MM.1S (cell line): Measurements from ENCODE around the gene SH3RF3.
A peak's percentile ranks its signal among the peaks of the same experiment; 100 is the strongest.
"Not testable (repeated sequence)": the region's sequence is repeated elsewhere in the genome, so short reads cannot be mapped to it uniquely, and the experiment has no call there.

ENCODE experiments used
- DNase-seq: peaks from one replicate; pipeline ENCODE4 v3.0.0-alpha.2; 2015
- H2AFZ ChIP-seq: fragments of 300-600 bp; sonication (generic); 2 replicates; pipeline ENCODE4 v1.6.0; 2016; ENCODE audit warnings: antibody characterized with exemption, low read length
- H3F3A ChIP-seq: fragments of 300-600 bp; sonication (generic); 2 replicates; pipeline ENCODE4 v1.6.1; 2016; ENCODE audit warnings: mild to moderate bottlenecking, antibody characterized with exemption, low read length, moderate library complexity, mixed read lengths; ENCODE audit not compliant: insufficient read depth
- H3K27ac ChIP-seq: fragments of 300-600 bp; sonication (generic); 2 replicates; pipeline ENCODE4 v1.5.1; 2016; ENCODE audit warnings: mild to moderate bottlenecking, low read length
- H3K27me3 ChIP-seq: fragments of 300-600 bp; sonication (generic); replicated peaks from 2 replicates; pipeline ENCODE4 v1.6.0; 2016; ENCODE audit warnings: low read length; ENCODE audit not compliant: insufficient read depth
- H3K36me3 ChIP-seq: fragments of 300-600 bp; sonication (generic); replicated peaks from 2 replicates; pipeline ENCODE4 v1.6.1; 2016; ENCODE audit warnings: mild to moderate bottlenecking, low read length, mixed read lengths; ENCODE audit not compliant: insufficient read depth
- H3K4me1 ChIP-seq: fragments of 300-600 bp; sonication (generic); 2 replicates; pipeline ENCODE4 v1.6.1; 2016; ENCODE audit warnings: low read length, mixed read lengths
- H3K4me2 ChIP-seq: fragments of 300-600 bp; sonication (generic); 2 replicates; pipeline ENCODE4 v1.6.0; 2016; ENCODE audit warnings: low read depth, low read length
- H3K4me3 ChIP-seq: fragments of 300-600 bp; sonication (generic); 2 replicates; pipeline ENCODE4 v1.5.1; 2016; ENCODE audit warnings: low read length, mixed read lengths
- H3K79me2 ChIP-seq: fragments of 300-600 bp; sonication (generic); 2 replicates; pipeline ENCODE4 v1.6.1; 2016; ENCODE audit warnings: mixed run types, low read length, mixed read lengths
- H3K9ac ChIP-seq: fragments of 300-600 bp; sonication (generic); 2 replicates; pipeline ENCODE4 v1.6.1; 2016; ENCODE audit warnings: low read length, mixed read lengths
- H3K9me2 ChIP-seq: fragments of 300-600 bp; sonication (generic); replicated peaks from 2 replicates; pipeline ENCODE4 v1.6.1; 2016; ENCODE audit warnings: mild to moderate bottlenecking, low read length, mixed read lengths; ENCODE audit not compliant: insufficient read depth
- H3K9me3 ChIP-seq: fragments of 300-600 bp; sonication (generic); replicated peaks from 2 replicates; pipeline ENCODE4 v1.6.1; 2016; ENCODE audit warnings: mild to moderate bottlenecking, low read length, mixed read lengths; ENCODE audit not compliant: insufficient read depth
- H4K20me1 ChIP-seq: fragments of 300-600 bp; sonication (generic); 2 replicates; pipeline ENCODE4 v1.6.1; 2016; ENCODE audit warnings: mild to moderate bottlenecking, low read length, moderate library complexity, mixed read lengths; ENCODE audit not compliant: insufficient read depth
- EZH2 ChIP-seq: fragments of 300-600 bp; sonication (generic); optimal IDR thresholded peaks from 2 replicates; pipeline ENCODE3; 2017; ENCODE audit warnings: low read depth, mild to moderate bottlenecking, antibody characterized with exemption, low read length, mixed read lengths
- EZH2phosphoT487 ChIP-seq: fragments of 300-600 bp; sonication (generic); IDR thresholded peaks from 2 replicates; pipeline ENCODE4 v1.6.1; 2018; ENCODE audit warnings: antibody characterized with exemption, low read length
- TF ChIP-seq, protein P1 (sequence below): fragments of 300-600 bp; sonication (generic); IDR thresholded peaks from 2 replicates; pipeline ENCODE4 v1.5.1; 2016; ENCODE audit warnings: antibody characterized with exemption, low read length, mixed read lengths

SH3RF3 gene

DNA sequence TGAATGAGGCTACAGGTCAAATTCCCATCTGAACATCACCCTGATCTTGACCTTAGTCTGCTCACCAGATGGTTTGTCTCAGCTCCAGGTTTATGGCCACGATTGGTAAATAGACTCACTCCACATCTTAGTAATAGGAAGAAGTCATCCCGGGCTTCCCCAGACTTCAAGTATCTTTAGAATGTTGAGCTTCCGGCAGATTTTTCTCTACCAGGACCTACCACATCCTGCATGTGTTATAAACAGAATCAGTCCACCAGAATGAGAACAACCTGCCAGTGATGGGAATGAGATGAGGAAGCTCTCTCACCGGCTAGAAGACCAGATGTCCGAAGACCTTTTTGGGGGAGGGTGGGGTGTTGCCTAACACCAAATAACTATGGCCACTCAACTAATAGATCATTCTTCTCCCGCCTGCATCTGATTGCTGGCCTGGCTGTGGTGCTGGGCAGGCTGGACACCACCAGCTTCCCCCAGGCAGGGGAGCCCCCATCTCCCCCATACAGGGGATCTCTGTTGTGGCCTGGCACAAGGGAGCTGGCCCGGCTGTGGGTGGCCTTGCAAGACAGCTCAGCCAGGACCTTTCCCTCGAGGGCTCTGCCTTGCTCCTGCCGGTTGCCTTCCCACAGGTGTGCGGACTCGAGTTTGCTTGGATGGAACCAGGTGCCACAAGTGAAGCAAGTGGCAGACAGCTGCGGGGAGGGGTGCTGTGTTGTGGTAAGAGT, 88.5 kb downstream of the SH3RF3 start:
- Histone ChIP-seq H4K20me1 (no peaks in the 10 kb centered on the region), H3K9ac (peak overlapping the region; percentile 72), H3K36me3 (no peaks in the 10 kb centered on the region), H3K4me2 (peak overlapping the region; percentile 87), H3K4me3 (peak overlapping the region; percentile 37), H3K4me1 (peaks cover 94% of the 10 kb centered on the region), H3K27ac (peak overlapping the region; percentile 98), H3F3A (peaks cover 63% of the 10 kb centered on the region), H2AFZ (peak overlapping the region; percentile 2; the same call in 1 of the 2 replicates), H3K79me2 (peaks cover 59% of the 10 kb centered on the region), H3K9me3 (no peaks in the 10 kb centered on the region), H3K27me3 (no peaks in the 10 kb centered on the region), H3K9me2 (no peaks in the 10 kb centered on the region)
- TF ChIP-seq EZH2 (no peak), EZH2phosphoT487 (no peak)
- DNase-seq: peak; percentile 81

DNA sequence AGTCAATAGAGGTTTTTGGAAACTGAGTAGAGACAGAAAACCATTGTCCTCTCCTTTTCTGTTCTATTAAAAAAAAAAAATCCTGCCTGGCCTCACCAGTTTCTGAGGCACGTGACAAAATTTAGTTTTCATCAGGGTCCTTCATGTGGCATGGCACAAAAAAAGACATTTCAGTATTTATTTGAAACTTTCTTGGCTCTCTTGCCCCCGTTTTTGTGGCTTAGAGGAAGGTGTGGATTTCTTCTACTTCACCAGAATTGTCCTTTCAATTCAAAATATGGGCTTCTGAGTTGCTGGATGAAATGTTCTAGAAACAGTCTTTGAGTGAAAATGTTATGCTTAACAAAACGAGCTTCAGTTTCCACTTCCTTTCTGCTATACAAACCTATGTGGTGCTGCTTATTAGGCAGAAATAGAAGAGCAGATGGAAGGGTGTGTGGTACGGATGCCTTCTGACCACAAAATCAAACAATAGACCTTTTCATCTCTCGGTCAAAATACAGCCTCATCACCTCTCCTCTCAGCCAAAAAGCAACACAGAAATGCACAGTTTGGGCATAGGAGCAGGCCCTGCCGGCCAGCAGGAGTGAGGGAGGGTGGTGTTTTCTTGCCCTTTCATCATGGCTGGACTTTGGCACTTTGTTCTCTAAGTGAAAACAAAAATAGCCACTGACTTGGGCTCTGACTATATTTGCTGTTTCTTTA, 89.2 kb downstream of the SH3RF3 start:
- Histone ChIP-seq H3K79me2 (peaks cover 59% of the 10 kb centered on the region), H3K9me2 (no peaks in the 10 kb centered on the region), H3K9ac (peak overlapping the region; percentile 72), H3K4me2 (peak overlapping the region; percentile 93), H3K4me1 (peaks cover 94% of the 10 kb centered on the region), H4K20me1 (no peaks in the 10 kb centered on the region), H2AFZ (no peak overlapping the region), H3K27me3 (no peaks in the 10 kb centered on the region), H3K9me3 (no peaks in the 10 kb centered on the region), H3K4me3 (peak overlapping the region; percentile 37), H3K27ac (peak overlapping the region; percentile 98), H3K36me3 (no peaks in the 10 kb centered on the region), H3F3A (peaks cover 60% of the 10 kb centered on the region)
- TF ChIP-seq EZH2 (no peak), EZH2phosphoT487 (no peak)
- TF ChIP-seq, protein P1, sequence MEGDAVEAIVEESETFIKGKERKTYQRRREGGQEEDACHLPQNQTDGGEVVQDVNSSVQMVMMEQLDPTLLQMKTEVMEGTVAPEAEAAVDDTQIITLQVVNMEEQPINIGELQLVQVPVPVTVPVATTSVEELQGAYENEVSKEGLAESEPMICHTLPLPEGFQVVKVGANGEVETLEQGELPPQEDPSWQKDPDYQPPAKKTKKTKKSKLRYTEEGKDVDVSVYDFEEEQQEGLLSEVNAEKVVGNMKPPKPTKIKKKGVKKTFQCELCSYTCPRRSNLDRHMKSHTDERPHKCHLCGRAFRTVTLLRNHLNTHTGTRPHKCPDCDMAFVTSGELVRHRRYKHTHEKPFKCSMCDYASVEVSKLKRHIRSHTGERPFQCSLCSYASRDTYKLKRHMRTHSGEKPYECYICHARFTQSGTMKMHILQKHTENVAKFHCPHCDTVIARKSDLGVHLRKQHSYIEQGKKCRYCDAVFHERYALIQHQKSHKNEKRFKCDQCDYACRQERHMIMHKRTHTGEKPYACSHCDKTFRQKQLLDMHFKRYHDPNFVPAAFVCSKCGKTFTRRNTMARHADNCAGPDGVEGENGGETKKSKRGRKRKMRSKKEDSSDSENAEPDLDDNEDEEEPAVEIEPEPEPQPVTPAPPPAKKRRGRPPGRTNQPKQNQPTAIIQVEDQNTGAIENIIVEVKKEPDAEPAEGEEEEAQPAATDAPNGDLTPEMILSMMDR: no peak
- DNase-seq: peak; percentile 95

DNA sequence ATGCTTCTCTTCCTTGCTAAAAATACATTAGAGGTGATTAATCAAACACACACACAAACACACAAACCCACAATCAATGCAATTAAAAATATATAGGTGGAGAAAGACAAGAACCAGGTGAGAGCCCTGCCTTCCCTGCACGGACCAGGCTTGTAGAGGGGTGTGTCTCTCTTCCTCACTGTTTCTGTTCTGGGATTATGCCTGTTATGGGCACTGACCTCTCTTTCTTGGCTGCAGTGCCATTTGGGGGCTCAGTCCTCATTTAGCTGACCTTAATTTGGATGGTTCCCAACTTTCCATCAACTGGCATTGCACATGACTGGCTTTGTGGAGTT, 89.8 kb downstream of the SH3RF3 start:
- Histone ChIP-seq H3K4me1 (peaks cover 94% of the 10 kb centered on the region), H3K9ac (peak overlapping the region; percentile 72), H3F3A (peaks cover 58% of the 10 kb centered on the region), H3K36me3 (no peaks in the 10 kb centered on the region), H3K27ac (peak overlapping the region; percentile 98), H2AFZ (no peak overlapping the region), H3K9me2 (no peaks in the 10 kb centered on the region), H3K9me3 (no peaks in the 10 kb centered on the region), H3K4me2 (peak overlapping the region; percentile 93), H4K20me1 (no peaks in the 10 kb centered on the region), H3K4me3 (peak overlapping the region; percentile 35), H3K27me3 (no peaks in the 10 kb centered on the region), H3K79me2 (peaks cover 61% of the 10 kb centered on the region)
- DNase-seq: no peak
- TF ChIP-seq EZH2phosphoT487 (no peak), EZH2 (no peak)
- TF ChIP-seq, protein P1: no peak

DNA sequence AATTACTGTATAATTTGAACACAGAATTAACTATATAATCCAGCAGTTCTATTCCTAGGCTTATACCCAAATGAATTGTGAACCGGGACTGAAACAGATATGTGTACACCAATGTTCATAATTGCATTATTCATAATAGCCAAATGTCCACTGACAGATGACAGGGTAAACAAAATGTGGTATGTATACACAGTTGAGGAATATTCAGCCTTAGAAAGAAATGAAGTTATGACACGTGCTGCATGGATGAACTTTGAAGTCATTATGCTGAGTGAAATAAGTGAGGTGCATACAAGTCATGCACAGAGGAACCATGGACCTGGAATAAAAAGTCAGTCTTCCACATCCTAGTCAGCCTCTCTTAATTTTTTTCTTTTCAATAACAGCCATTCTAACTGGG, 91.9 kb downstream of the SH3RF3 start:
- no peak for DNase-seq
- TF ChIP-seq EZH2phosphoT487 (no peak), EZH2 (no peak)
- TF ChIP-seq, protein P1: no peak
- H3K27ac ChIP-seq: no peak overlapping the region
- H3K4me2 ChIP-seq: no peak overlapping the region
- H3K4me3 ChIP-seq: no peak overlapping the region
- no peaks in the 10 kb centered on the region for H4K20me1 ChIP-seq
- H3K9me3 ChIP-seq: no peaks in the 10 kb centered on the region
- H3K36me3 ChIP-seq: no peaks in the 10 kb centered on the region
- peaks cover 50% of the 10 kb centered on the region for H3K79me2 ChIP-seq
- peaks cover 67% of the 10 kb centered on the region for H3F3A ChIP-seq
- H2AFZ ChIP-seq: no peak overlapping the region
- no peaks in the 10 kb centered on the region for H3K27me3 ChIP-seq
- H3K4me1 ChIP-seq: peaks cover 93% of the 10 kb centered on the region
- H3K9ac ChIP-seq: no peak overlapping the region
- no peaks in the 10 kb centered on the region for H3K9me2 ChIP-seq

DNA sequence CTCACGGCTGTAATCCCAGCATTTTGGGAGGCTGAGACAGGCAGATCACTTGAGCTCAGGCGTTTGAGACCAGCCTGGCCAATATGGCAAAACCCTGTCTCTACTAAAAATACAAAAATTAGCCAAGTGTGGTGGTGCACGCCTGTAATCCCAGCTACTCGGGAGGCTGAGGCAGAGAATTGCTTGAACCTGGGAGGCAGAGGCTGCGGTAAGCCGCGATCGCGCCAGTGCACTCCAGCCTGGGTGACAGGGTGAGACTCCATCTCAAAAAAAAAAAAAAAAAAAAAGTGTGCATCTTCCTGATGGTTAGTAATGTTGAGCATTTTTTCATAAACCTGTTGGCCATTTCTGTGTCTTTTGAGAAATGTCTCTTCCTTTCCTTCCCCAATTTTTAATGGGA, 92.3 kb downstream of the SH3RF3 start:
- Histone ChIP-seq H3F3A (peaks cover 69% of the 10 kb centered on the region), H3K27ac (peak overlapping the region; percentile 57; the same call in 1 of the 2 replicates), H3K79me2 (peaks cover 50% of the 10 kb centered on the region), H3K4me1 (peaks cover 93% of the 10 kb centered on the region), H3K4me2 (peak overlapping the region; percentile 4; the same call in 1 of the 2 replicates)
- not testable (repeated sequence) for H3K9me3 ChIP-seq, DNase-seq, H2AFZ ChIP-seq, H3K4me3 ChIP-seq, H3K9me2 ChIP-seq, H4K20me1 ChIP-seq, H3K9ac ChIP-seq, H3K36me3 ChIP-seq, H3K27me3 ChIP-seq
